Lower leg skin (tissue), 3 donors: ENCODE data around the gene ZNF362.

Source experiments
- POLR2A ChIP-seq, 2 donors: fragments of 450-650 bp; IDR thresholded peaks; one replicate each; pipeline ENCODE4 v1.6.1; 2016 to 2017; ENCODE audit warnings: antibody characterized with exemption in 2 of 2, mild to moderate bottlenecking in 1 of 2, moderate library complexity in 1 of 2
- TF ChIP-seq, protein P1 (sequence below), 3 donors: fragments of 450-650 bp; IDR thresholded peaks; one replicate each; pipeline ENCODE4 v1.5.1; 2016; ENCODE audit warnings: antibody characterized with exemption in 3 of 3, mild to moderate bottlenecking in 3 of 3, moderate library complexity in 2 of 3

DNA sequence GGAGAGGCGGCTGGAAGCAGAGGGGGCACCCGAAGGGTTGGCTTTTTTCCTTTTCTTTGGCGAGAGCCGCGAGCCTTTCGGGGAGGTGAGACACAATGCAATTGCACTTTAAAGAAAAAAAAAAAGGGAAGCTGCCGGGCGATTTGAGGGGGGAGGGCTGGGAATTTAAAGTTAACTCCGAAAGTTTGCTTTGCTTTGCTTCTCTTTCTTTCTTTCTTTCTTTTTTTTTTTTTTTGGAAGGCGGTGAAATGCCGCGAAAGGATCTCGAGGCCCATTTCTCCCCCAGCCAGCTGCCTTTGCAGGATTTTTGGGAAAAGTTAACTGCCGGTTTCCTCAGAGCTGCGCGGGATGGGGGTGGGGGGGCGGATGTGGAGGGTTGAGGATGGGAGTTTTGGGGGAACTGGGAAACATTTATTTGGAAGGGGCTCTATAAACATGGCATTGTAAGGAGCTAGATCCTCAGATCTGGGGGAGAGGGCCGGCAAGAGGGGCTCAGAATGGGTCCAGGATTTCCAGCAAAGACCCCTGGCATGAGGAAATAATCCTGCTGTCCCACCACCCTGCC lies 997 bp downstream of the ZNF362 start:
- TF ChIP-seq, protein P1, sequence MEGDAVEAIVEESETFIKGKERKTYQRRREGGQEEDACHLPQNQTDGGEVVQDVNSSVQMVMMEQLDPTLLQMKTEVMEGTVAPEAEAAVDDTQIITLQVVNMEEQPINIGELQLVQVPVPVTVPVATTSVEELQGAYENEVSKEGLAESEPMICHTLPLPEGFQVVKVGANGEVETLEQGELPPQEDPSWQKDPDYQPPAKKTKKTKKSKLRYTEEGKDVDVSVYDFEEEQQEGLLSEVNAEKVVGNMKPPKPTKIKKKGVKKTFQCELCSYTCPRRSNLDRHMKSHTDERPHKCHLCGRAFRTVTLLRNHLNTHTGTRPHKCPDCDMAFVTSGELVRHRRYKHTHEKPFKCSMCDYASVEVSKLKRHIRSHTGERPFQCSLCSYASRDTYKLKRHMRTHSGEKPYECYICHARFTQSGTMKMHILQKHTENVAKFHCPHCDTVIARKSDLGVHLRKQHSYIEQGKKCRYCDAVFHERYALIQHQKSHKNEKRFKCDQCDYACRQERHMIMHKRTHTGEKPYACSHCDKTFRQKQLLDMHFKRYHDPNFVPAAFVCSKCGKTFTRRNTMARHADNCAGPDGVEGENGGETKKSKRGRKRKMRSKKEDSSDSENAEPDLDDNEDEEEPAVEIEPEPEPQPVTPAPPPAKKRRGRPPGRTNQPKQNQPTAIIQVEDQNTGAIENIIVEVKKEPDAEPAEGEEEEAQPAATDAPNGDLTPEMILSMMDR (IDR thresholded peaks at IDR 0.05) = no peak
- no peak for TF ChIP-seq POLR2A (IDR thresholded peaks at IDR 0.05)
